ENCODE data around the gene PPP2R2B. TPM values are rescaled to one million over a fixed set of nuclear protein-coding genes. Genes with fewer than 3 reads are reported as not detected.

Gene PPP2R2B
- total RNA-seq, 3 donors from 2014 or later (not counting 1 experiment from before 2014, with no cell fraction given): 44.9 to 68.3 (median 63.7) TPM

DNA sequence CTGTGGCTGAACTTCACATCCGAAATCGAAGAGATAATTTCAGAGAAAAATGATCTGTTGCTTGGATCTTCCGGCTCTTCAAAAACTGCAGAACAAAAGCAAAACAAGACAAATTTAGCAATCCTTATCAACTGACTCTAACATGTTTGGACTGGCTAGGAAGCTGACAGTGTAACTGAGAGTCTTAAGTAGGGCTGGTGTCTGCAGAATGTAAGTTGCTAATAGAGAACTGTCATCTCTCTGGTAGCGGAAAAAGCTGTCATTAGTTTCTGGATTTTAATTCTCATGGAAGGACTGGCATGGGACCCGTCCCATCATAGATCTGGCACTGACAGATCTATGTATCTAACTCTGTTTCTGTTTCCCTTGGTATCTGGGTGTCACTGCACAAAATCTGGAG is 278.2 kb downstream of the PPP2R2B start:
- Mint-ChIP-seq H3K27me3 (ENCODE audit: low read depth in 2 of 2) (no peaks in the 10 kb centered on the region), H3K4me3 (no peak overlapping the region), H3K4me1 (peaks cover 6 to 15% of the 10 kb centered on the region in 2 donors), H3K36me3 (peaks cover 4% of the 10 kb centered on the region), H3K27ac (no peak overlapping the region), H3K9me3 (no peaks in the 10 kb centered on the region)
- no peaks in the 10 kb centered on the region for H3K9me3 ChIP-seq (ENCODE audit: control insufficient read depth, insufficient read depth, low read length)
- no peaks in the 10 kb centered on the region for H3K27me3 ChIP-seq (ENCODE audit: control insufficient read depth, insufficient read depth, low read length)
- TF ChIP-seq, protein P1, sequence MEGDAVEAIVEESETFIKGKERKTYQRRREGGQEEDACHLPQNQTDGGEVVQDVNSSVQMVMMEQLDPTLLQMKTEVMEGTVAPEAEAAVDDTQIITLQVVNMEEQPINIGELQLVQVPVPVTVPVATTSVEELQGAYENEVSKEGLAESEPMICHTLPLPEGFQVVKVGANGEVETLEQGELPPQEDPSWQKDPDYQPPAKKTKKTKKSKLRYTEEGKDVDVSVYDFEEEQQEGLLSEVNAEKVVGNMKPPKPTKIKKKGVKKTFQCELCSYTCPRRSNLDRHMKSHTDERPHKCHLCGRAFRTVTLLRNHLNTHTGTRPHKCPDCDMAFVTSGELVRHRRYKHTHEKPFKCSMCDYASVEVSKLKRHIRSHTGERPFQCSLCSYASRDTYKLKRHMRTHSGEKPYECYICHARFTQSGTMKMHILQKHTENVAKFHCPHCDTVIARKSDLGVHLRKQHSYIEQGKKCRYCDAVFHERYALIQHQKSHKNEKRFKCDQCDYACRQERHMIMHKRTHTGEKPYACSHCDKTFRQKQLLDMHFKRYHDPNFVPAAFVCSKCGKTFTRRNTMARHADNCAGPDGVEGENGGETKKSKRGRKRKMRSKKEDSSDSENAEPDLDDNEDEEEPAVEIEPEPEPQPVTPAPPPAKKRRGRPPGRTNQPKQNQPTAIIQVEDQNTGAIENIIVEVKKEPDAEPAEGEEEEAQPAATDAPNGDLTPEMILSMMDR (IDR thresholded peaks at IDR 0.05): no peak
- ATAC-seq (no peak), DNase-seq (no peak)
- intact Hi-C loops (cut with micrococcal nuclease): no loop called here
- H3K4me1 ChIP-seq (ENCODE audit: control insufficient read depth, insufficient read depth, low read length): no peaks in the 10 kb centered on the region
- 95% methylated on average over 5 of the region's 5 CpGs for WGBS (ENCODE audit: insufficient coverage)
- H3K27ac ChIP-seq (ENCODE audit: low read length): no peak overlapping the region
- H3K4me3 ChIP-seq (ENCODE audit: low read length): no peak overlapping the region
- H3K36me3 ChIP-seq (ENCODE audit: control insufficient read depth, insufficient read depth, low read length): peaks cover 29% of the 10 kb centered on the region

DNA sequence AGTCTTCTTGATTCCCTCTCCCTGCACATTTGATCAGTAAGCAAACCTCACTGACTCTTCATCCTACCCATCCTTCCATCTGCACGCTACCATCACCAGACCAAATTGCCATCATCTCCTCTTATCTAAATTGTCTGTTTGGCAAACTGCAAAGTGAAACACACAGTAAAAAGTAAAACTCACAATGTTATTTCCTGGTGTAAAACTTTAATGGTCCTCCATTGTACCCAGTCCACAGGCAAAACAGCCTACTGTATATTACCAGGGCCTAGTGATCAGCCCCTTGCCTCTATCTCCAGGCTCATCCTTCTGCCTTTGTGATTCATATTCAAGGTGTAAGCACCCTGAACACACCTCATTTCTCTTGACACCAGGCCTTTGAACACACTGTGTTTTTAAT is 279.3 kb downstream of the PPP2R2B start:
- Histone ChIP-seq H3K27ac (ENCODE audit: low read length) (no peak overlapping the region), H3K27me3 (ENCODE audit: control insufficient read depth, insufficient read depth, low read length) (no peaks in the 10 kb centered on the region), H3K36me3 (ENCODE audit: control insufficient read depth, insufficient read depth, low read length) (peaks cover 36% of the 10 kb centered on the region), H3K4me1 (ENCODE audit: control insufficient read depth, insufficient read depth, low read length) (no peaks in the 10 kb centered on the region), H3K4me3 (ENCODE audit: low read length) (no peak overlapping the region), H3K9me3 (ENCODE audit: control insufficient read depth, insufficient read depth, low read length) (no peaks in the 10 kb centered on the region)
- Mint-ChIP-seq H3K9me3 (no peaks in the 10 kb centered on the region), H3K36me3 (peaks cover 6% of the 10 kb centered on the region), H3K4me3 (no peak overlapping the region), H3K27ac (no peak overlapping the region), H3K27me3 (ENCODE audit: low read depth in 2 of 2) (no peaks in the 10 kb centered on the region), H3K4me1 (peaks cover 4 to 5% of the 10 kb centered on the region in 2 donors)
- intact Hi-C loops (cut with micrococcal nuclease): no loop called here
- ATAC-seq (no peak), DNase-seq (no peak)
- TF ChIP-seq, protein P1 (IDR thresholded peaks at IDR 0.05): no peak
- WGBS (ENCODE audit: insufficient coverage): 100% methylated on average over 1 of the region's 1 CpG

DNA sequence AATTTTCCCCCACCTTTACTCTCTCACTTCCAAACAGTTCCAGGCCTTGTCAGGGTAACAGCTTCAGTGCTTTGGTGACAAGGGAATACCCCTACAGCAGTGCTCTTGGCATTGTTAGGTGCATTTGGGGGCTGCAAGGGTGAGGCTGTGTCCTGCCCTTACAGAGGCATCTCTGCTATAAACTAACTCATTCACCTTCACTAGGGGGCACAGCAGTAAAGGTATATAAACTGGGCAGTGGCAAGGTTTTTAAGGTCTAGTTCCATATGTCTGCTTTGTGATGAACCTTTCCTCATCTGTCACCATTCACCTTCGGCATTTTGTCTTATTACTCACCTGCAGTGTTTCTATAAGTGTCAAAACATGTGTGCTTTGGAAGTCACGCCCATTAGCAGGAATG is 283.5 kb downstream of the PPP2R2B start:
- peaks cover 27% of the 10 kb centered on the region for H3K36me3 Mint-ChIP-seq
- no peaks in the 10 kb centered on the region for H3K4me1 ChIP-seq (ENCODE audit: control insufficient read depth, insufficient read depth, low read length)

DNA sequence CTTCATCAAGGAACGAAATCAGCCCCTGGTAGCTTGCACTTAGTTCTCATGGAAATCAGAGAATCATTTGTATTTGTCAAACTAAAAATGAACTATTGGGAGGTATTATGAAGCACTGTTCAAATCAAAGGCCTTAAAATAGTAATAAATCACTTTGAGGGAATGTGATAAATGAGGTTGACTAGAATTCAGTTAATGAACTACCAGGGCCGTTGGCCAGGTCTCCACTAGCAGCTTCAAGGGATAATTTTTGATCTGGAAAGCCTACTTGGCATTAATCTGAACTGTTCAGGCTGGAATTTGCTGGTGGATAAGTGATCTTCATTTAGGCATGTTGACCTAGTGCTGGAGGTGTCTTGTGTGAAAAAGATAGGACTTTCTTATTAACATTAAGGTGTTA is 286.2 kb downstream of the PPP2R2B start:
- Mint-ChIP-seq H3K27me3 (ENCODE audit: low read depth in 2 of 2) (no peaks in the 10 kb centered on the region), H3K9me3 (no peaks in the 10 kb centered on the region), H3K4me3 (no peak overlapping the region), H3K27ac (no peak overlapping the region), H3K4me1 (no peaks in the 10 kb centered on the region), H3K36me3 (peaks cover 40% of the 10 kb centered on the region)
- Histone ChIP-seq H3K4me1 (ENCODE audit: control insufficient read depth, insufficient read depth, low read length) (no peaks in the 10 kb centered on the region), H3K9me3 (ENCODE audit: control insufficient read depth, insufficient read depth, low read length) (no peaks in the 10 kb centered on the region), H3K27ac (ENCODE audit: low read length) (no peak overlapping the region), H3K27me3 (ENCODE audit: control insufficient read depth, insufficient read depth, low read length) (no peaks in the 10 kb centered on the region), H3K4me3 (ENCODE audit: low read length) (no peak overlapping the region), H3K36me3 (ENCODE audit: control insufficient read depth, insufficient read depth, low read length) (peaks cover 50% of the 10 kb centered on the region)
- DNase-seq (no peak), ATAC-seq (no peak)
- intact Hi-C loops (cut with micrococcal nuclease): no loop called here
- 88% methylated on average over 2 of the region's 2 CpGs for WGBS (ENCODE audit: insufficient coverage)
- TF ChIP-seq, protein P1 (IDR thresholded peaks at IDR 0.05): no peak

More for the DNA sequence above, 283.5 kb downstream of the PPP2R2B start:
- Mint-ChIP-seq H3K9me3 (no peaks in the 10 kb centered on the region), H3K4me1 (no peaks in the 10 kb centered on the region), H3K4me3 (no peak overlapping the region), H3K27ac (no peak overlapping the region), H3K27me3 (ENCODE audit: low read depth in 2 of 2) (no peaks in the 10 kb centered on the region)
- peaks cover 60% of the 10 kb centered on the region for H3K36me3 ChIP-seq (ENCODE audit: control insufficient read depth, insufficient read depth, low read length)
- ATAC-seq: no peak
- 100% methylated on average over 1 of the region's 2 CpGs for WGBS (ENCODE audit: insufficient coverage)
- TF ChIP-seq, protein P1 (IDR thresholded peaks at IDR 0.05): no peak
- intact Hi-C loops (cut with micrococcal nuclease): no loop called here
- no peak for DNase-seq
- H3K27me3 ChIP-seq (ENCODE audit: control insufficient read depth, insufficient read depth, low read length): no peaks in the 10 kb centered on the region
- no peaks in the 10 kb centered on the region for H3K9me3 ChIP-seq (ENCODE audit: control insufficient read depth, insufficient read depth, low read length)
- H3K4me3 ChIP-seq (ENCODE audit: low read length): no peak overlapping the region
- no peak overlapping the region for H3K27ac ChIP-seq (ENCODE audit: low read length)

Data from natural killer cell (primary cell).